NK-92 (cell line): ENCODE data around the gene GRK1.
"Not testable (repeated sequence)": the region's sequence is repeated elsewhere in the genome, so short reads cannot be mapped to it uniquely, and the experiment has no call there.

Experiments
- DNase-seq: peaks from one replicate; lab custom pipeline; 2025; ENCODE audit not compliant: unreplicated experiment; lab: John Stamatoyannopoulos, UW

GRK1 gene

DNA sequence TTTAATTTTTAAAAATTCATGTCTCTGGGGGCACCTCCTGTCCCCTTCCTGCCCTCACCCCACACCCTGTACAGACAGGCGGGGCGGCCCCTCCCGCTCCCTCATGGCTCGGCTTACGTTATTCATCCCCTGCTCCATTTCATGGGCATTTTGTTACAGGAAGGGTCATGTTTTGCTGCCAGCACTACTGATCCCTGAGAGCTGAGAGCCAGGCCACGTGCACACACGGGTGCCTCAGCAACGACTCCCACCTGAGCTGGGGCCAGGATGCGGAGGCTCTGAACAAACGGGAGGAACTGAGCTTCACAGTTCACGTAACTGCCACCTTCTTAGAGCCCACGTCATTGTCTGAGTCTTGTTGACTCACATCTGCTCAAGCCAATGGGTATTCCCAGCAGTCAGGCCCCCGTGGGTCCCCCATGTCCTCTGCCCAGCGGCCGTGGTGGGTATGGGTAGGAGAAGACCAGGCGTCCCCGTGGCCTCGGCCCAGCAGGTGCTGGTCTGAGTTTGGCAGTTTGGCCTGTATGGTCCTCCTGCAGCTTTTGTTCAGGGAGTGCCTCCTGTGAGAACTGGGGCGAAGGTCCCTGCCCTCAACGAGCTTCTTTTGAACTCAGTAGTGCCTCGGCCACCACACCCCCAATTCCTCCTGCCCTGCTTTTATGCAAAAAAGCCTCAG is 75.6 kb downstream of the GRK1 start:
- no peak for DNase-seq

DNA sequence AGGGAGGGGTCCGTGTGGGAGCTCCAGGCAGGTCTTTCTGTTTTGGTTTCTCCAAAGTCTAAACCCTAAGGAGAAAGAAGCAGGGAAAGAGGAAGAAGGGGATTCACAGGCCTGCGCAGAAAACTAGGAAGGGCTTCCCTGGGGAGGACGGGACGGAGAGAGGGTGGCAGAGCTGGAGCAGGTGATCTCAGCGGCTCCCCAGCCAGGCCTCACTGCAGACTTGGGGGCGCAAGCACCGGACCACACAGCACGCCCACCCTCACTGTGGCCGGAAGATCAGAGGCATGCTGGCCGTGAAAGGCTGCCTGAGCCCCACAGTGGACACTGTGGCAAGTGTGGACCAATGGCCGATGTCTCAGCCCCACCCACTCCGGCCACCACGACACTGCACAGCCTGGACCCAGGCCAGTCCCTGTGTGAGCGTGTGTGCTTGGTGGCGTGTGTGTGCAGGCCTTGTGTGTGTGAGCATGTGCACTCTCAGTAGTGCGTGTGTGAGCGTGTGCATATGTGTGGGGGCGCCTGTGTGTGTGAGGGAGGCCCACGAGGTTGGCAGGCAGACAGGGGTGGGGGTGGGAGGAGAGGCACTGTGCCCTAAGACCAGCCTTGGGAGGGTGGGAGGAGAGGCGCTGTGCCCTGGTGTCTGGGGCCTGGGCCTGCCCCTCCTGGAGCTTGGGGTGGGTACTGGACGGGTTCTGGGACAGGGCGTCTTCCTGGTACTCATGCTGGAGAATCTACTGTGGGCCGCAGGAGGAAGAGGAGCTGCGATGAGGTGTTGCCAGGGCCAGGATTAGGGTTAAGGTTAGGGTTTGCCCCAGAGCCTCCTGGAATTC is 76.6 kb downstream of the GRK1 start:
- DNase-seq: no peak

DNA sequence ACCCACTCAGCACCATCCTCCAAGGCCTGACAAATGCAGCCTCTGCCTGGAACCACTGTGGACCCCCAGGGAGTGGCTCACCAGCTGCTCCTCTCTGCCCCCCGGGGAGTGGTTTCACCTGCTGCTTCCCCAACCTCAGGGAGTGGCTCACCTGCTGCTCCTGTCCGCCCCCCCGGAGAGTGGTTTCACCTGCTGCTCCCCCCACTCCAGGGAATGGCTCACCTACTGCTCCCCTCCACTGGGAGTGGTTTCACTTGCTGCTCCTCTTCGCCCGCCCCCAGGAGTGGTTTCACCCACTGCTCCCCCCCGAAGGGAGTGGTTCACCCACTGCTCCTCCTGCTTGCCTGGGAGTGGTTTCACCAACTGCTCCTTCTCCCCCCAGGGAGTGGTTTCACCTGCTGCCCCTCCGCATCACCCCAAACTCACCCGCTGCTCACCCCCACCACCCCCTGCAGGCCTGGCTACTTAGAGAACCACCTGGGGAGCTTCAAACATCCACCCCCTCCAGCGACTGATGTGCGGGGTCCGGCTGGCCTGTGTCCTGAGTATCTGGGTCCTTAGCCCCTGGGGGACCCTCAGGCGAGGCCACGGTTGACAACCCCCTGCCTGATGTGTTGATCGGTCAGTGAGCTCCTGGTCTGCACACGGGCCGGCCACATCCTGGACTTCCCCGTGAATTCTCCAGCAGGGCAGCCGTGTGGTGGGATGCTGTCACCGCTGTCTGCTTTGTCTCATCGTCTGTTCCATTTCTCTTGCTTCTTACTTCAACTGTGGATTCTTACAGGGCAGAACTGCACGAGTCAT is 77.4 kb downstream of the GRK1 start:
- no peak for DNase-seq

DNA sequence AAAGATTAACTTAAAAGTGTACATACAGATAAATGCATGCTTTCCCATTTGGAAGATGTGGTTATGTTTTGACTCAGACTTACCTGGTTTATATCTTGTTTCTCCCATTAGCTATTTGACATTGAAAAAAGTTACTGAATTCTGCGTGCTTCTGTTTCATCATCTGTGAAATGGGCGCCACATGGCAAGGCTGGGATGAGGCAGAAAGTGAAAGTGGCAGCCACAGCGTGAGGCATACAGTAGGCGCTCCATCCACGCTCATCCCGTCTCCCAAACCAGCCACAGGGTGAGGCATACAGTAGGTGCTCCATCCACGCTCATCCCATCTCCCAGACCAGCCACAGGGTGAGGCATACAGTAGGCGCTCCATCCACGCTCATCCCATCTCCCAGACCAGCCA is 78.0 kb downstream of the GRK1 start:
- no peak for DNase-seq

DNA sequence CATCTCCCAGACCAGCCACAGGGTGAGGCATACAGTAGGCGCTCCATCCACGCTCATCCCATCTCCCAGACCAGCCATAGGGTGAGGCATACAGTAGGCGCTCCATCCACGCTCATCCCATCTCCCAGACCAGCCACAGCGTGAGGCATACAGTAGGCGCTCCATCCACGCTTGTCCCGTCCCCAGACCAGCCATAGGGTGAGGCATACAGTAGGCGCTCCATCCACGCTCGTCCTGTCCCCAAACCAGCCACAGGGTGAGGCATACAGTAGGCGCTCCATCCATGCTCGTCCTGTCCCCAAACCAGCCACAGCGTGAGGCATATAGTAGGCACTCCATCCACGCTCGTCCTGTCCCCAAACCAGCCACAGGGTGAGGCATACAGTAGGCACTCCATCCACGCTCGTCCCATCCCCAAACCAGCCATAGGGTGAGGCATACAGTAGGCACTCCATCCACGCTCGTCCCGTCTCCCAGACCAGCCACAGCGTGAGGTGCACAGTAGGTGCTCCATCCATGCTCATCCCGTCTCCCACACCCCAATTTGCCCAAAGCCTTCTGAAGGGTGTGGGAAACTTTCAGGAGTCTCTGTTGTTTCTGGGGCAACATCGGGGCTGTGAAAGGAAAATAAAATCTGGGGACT is 78.6 kb downstream of the GRK1 start:
- DNase-seq: not testable (repeated sequence)

DNA sequence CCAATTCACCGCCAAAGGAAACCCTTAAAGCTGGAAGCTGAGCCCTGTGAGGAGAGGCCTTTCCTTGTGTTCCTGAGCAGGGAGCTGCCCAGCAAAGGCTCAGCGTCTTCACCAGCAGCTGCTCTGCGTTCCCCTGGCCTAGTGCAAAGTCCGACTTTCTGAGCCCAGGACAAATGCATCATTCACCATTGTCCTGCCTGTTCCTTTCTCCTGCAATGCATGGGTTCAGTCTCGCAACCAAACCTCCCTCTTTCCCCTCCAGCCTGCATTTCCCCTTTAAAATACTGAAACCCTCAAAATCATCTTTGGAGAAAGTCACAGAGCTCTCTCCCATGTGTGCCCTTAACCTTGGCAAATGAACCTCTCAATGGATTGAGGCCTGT is 79.1 kb downstream of the GRK1 start:
- DNase-seq: no peak

DNA sequence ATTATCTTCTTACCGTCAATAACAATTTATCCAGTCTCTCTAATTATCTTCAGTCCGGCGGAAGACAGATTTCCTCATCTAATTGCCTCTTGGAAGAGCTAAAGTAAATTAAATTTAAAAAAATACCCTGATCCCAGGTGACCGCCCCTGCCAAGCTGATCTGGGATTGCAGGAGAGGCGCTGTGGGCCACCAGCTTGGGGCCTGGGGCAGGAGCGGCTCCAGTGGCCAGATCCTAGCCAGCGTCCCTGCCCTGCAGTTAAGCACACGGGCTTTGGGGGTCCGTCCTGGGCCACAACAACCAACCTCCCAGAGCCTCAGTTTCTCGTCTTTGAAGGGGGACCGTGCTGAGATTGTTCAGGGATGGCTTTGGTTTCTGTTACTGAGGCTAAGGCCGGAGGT is 79.7 kb downstream of the GRK1 start:
- no peak for DNase-seq

DNA sequence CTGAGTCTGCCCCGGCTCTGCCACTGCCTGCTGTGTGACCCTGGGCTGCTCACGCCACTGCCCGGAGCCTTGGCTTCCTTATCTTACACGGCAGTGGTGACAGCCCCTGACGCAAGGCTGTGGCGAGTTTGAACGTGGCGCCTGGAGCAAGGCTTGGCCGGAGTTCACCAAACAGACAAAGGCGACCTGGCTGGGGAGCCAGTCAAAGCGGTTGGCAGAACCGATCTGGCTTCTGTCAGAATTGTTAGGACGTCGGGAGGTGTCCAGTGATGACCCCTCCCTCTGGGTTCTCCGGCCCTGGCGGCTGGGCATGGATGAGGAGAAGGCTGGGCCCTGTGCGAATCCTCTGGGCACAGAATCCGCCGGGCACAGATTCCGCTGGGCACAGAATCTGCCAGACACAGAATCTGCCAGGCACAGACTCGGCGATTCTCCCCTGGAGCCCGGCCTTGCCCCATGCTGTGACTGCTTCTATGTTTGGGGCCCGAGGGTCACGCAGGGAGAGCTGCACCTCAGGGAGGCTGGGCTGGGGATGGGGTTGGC is 80.3 kb downstream of the GRK1 start:
- no peak for DNase-seq

DNA sequence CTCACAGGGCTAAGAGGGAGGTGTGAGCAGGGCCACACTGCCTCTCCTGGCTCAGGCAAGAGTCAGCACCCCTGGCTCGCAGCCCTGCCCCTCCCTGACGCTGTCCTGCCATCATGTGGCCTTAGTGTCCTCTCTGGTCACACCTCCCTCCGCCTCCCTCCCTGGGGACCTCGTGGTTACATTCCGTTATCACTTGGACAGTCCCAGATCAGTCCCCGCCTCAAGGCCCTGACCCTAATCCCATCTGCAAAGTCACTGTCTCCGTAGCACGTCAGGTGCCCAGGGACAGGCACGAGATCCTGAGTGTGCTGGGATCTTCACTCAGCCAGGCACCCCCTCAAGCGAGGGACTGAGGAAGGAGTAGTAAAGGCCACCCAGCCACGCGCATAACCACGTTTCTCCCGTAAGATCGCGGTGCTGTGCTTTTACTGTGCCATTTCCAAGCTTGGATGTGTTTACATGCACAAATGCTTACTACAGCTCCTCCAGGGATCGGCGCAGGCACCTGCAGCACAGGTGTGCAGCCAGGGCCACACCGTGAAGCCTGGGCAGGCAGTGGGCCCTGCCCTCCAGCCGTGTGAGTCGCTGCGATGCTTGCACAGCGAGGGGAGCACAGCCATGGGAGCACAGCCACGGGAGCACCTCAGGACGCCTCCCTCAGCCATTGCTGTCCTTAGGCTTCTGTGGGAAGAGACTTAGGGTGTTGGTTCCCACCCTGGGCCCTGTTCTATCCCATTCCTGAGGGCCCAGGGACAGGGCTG is 81.3 kb downstream of the GRK1 start:
- DNase-seq: no peak

DNA sequence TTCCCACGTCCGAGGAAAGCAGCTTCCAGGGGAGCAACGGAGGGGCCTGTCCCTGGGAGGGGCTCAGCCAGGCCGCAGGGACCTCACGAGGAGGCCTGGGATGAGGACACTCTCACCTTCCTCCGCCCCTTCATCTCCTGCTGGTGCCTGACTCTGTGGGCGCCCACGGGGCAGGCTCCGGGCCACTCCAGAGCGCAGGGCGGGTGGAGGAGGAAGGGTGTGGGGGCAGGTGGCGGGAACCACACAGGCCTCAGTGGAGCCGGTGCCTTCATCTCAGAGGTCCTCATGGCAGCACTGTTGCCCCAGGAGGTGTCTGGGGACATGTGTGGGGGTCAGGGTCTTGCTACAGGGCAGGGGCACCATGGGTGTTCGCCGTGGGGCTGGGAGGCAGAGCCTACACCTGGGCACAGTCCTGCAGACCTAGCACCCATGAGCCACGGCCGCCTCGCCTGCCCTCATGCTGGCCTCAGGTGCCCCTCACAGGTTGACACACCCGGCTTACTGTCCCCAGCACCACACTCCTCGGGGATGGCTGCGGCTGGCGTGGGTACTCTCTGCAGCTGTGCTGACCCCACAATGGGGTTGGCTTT is 81.9 kb downstream of the GRK1 start:
- DNase-seq: no peak

DNA sequence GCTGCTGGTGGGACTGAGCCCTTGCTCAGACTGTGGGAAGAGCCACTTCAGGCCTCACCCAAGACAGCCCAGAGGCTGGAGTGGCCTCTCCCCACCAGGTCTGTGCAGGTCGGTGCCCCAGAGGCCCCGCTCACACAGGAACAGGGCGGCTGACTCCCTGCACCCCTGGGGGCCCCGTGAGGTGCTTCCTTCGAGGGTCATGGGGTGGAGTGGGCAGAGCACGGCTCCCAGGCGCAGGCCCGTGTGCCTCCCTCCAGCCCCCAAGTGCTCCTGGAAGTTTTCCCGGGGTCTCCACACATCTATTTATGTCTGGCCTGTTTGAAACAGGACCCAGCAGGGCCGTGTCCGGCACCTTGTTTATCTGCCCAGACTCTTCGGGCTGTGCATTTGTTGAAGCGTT is 82.5 kb downstream of the GRK1 start:
- DNase-seq: no peak

DNA sequence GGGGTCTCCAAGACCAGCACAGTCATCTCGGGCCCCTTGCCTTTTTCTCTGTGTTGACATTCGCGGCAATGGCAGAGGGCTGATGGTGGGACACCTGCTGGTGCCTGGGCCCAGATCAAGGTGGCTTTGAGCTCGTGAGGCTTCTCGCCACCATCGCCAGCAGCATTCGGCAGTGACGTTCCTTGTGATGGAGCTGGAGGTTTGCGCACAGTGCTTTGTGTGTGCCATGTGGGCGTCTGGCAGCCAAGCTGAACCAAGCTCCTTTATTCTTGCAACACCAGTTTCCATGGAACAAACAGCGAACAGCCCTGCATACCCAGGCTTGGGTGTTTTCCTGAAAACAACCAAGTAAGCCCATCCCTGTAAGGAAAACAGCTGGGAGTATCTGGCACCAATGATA is 82.9 kb downstream of the GRK1 start:
- DNase-seq: no peak

DNA sequence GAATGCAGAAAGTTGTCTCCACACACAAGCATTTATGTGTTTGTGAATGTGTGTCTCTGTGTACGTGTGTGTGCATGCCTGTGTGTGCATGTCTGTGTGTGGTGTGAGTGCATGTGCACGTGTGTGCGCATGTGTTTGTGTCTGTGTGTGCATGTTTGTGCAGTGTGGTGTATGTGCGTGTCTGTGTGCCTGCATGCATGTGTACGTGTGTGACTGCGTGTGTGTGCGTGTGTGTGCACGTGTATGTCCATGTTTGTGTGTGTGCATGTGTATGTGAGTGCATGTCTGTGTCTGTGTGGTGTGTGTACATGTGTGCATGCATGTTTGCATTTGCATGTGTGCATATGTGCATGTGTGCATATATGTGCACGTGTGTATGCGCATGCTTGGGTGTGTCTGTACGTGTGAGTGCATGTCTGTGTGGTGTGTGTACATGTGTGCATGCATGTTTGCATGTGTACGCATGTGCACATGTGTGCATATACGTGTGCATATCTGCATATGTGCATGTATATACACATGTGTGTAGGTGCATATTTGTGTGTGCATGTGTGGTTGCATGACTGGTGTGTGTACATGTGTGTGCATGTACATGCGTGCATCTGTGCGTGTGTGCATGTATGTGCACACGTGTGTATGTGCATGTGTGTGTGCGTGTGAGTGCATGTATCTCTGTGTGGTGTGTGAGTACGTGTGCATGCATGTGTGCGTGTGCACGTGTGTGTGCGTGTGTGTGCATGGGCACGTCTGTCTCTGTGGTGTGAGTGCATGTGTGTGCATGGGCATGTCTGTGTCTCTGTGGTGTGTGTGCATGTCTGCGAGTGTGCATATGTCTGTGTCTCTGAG is 83.8 kb downstream of the GRK1 start:
- DNase-seq: no peak

DNA sequence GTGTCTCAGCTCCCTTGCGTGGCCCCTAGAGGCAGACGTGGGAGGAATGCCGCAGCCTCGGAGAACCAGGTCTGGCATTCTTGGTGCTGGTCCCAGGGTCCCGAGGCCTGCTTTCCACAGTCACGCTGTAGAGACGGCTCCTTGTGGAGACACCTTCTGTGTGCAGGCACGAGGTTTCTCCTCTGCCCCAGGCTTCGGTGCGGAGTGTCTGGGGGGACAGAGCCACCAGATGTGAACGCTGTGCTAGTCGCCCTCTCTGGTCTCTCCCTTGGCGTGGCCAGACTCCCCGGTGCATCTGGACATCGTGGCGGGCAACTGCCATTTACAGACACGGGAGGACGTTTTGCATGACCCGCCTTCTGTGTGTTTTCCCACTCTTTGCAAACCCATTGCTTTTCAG is 84.5 kb downstream of the GRK1 start:
- no peak for DNase-seq

DNA sequence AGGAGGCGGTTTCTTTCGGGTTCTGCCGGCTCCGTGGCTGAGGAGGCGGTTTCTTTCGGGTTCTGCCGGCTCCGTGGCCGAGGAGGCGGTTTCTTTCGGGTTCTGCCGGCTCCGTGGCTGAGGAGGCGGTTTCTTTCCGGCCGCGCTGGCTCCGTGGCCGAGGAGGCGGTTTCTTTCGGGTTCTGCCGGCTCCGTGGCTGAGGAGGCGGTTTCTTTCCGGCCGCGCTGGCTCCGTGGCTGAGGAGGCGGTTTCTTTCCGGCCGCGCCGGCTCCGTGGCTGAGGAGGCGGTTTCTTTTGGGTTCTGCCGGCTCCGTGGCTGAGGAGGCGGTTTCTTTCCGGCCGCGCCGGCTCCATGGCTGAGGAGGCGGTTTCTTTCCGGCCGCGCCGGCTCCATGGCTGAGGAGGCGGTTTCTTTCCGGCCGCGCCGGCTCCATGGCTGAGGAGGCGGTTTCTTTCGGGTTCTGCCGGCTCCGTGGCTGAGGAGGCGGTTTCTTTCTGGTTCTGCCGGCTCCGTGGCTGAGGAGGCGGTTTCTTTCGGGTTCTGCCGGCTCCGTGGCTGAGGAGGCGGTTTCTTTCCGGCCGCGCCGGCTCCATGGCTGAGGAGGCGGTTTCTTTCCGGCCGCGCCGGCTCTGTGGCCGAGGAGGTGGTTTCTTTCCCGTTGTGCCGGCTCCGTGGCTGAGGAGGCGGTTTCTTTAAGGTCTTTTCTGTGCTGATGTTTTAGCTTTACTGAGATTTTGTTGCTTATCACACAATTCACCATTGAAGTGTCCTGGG is 85.4 kb downstream of the GRK1 start:
- not testable (repeated sequence) for DNase-seq

DNA sequence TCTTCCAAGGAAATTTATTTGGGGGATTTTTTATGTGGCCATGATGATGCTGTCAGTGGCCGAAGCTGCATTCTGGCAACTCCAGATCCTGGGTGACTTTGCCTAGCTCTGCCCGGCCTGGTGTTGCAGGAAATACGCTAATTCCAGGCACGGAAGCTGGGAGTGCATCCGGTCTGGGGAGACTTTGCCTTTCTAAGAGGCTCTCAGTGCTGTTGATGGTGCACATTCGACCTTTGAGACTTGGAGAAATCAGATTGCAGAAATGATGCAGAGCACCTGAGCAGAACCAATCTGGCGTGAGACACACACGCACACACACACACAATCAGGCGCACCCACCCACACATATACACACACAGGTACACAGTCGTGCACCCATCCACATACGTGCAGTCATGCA is 86.2 kb downstream of the GRK1 start:
- DNase-seq: no peak

DNA sequence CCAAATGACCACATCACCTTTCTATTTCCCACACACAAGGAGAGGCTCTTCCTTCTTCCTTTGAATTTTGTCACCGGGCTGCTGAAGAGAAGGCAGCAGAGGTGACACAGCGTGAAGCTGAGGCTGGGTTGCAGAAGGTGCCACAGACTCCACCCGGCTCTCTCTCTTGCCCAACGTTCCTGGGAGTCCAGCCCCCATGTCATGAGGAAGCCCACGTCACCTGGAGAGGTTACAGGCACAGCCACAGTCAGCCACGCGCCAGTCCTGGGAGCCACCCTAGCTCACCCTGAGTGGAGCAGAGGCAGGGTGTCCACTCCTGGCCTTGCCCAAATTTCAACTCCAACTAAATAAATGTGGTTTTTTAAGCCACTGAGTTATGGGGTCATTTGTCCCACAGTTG is 87.2 kb downstream of the GRK1 start:
- DNase-seq: no peak

DNA sequence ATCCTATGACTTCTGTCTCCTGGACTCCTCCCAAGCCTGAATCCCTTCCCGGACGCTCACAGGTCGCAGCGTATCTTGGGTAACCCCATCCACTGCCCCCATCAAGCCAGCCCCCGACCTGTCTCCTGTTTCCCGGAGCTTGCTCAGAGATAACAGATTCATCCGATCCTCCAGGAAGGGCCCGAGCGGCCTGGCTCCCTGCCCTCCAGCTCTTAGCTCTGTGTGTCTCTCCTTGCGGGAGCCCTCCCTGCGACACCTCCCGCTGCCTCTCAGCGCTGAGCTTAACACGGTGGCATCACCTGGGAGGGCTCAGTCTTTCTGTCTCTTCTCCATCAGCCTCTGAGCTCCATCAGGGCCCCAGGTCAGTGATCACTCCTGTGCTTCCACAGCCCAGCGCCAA is 87.7 kb downstream of the GRK1 start:
- no peak for DNase-seq
